Measurements from ENCODE around the gene GM2A. TPM values are rescaled to one million over a fixed set of nuclear protein-coding genes. Genes with fewer than 3 reads are reported as not detected.

The GM2A gene
- total RNA-seq, 1 experiment from 2014 or later = 133 TPM

DNA sequence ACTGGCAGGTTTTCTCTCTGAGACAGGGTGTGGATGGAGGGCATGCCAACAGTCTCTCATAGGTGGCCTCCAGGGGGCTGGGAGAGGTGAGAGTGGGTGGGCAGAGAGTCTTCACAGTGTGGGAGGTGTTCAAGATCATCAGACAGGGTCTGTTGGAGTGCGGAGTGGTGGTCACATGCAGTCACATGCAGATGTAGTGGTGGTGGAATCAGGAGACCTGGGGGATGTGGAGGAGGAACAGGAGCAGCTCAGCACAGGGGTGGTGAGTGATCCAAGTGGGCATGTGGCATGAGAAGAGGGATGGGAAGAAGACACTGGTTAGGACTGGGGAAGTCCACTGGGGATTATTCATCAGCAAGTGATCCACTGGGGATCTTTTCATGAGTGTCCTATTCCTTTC is 5.8 kb downstream of the GM2A start:
- H2AFZ ChIP-seq (ENCODE audit: low read length) = no peak overlapping the region
- no peak overlapping the region for H3K9ac ChIP-seq (ENCODE audit: low read length)
- no peak for DNase-seq
- H3K4me1 ChIP-seq (ENCODE audit: low read length) = peaks cover 45% of the 10 kb centered on the region
- H3K27ac ChIP-seq (ENCODE audit: low read length) = no peak overlapping the region
- H3K79me2 ChIP-seq (ENCODE audit: low read length) = peaks cover 80% of the 10 kb centered on the region
- H3K4me2 ChIP-seq (ENCODE audit: low read depth, low read length, poor library complexity, severe bottlenecking) = no peak overlapping the region
- no peaks in the 10 kb centered on the region for H3K27me3 ChIP-seq (ENCODE audit: low read length)
- H3K9me2 ChIP-seq (replicated peaks; ENCODE audit: insufficient read depth, low read length) = no peaks in the 10 kb centered on the region
- peaks cover 21% of the 10 kb centered on the region for H4K20me1 ChIP-seq (ENCODE audit: insufficient read depth, low read depth, low read length)
- H3K36me3 ChIP-seq (ENCODE audit: insufficient read depth, low read length) = peaks cover 29% of the 10 kb centered on the region; the same call in 1 of the 2 replicates
- H3K9me3 ChIP-seq (ENCODE audit: low read length) = no peaks in the 10 kb centered on the region
- no peak overlapping the region for H3K4me3 ChIP-seq (ENCODE audit: low read length)

DNA sequence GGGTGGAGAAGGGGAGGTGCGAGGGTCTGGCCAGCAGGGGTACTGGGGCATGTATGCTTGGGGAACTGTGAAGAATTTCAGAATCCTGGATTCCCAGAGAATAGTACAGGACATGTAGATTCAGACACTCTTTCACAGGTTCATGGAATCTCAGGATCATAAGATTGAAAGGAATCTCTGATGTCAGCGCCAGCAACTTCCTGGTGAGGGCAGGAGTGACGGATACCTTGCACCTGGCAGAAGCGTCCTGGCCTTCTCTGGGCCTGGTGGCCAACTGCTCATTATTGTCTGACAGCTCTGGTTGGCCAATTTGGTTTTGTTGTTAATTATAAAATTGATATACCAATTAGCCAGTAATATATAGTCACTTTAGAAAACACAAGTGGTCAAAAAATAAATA is 6.9 kb downstream of the GM2A start:
- Histone ChIP-seq H3K4me1 (ENCODE audit: low read length) (peaks cover 33% of the 10 kb centered on the region), H3K27me3 (ENCODE audit: low read length) (no peaks in the 10 kb centered on the region), H3K4me2 (ENCODE audit: low read depth, low read length, poor library complexity, severe bottlenecking) (no peak overlapping the region), H3K36me3 (ENCODE audit: insufficient read depth, low read length) (peaks cover 40% of the 10 kb centered on the region), H3K9me2 (replicated peaks; ENCODE audit: insufficient read depth, low read length) (no peaks in the 10 kb centered on the region), H3K4me3 (ENCODE audit: low read length) (no peak overlapping the region), H3K79me2 (ENCODE audit: low read length) (peaks cover 69% of the 10 kb centered on the region), H2AFZ (ENCODE audit: low read length) (no peak overlapping the region), H4K20me1 (ENCODE audit: insufficient read depth, low read depth, low read length) (peaks cover 22% of the 10 kb centered on the region), H3K9ac (ENCODE audit: low read length) (no peak overlapping the region), H3K9me3 (ENCODE audit: low read length) (no peaks in the 10 kb centered on the region), H3K27ac (ENCODE audit: low read length) (no peak overlapping the region)
- no peak for DNase-seq

DNA sequence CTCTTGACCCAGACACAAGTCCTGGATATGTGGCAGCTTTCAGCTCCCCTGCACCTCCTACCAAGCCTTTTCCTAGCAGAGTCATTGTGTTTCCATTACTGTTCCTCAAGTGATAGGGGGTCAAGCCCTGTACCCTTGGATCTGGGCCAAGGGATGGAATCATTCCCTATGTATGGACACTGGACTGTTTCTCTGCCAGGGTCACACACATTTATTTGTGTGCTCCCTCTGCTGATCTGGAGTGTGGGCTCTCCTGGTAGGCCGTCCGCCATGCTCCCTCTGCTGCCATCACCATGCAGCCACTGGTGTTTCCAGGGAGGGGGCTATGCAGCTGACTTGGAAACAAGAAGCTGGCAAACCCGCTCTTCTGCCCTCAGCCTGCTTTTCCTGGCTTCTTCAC is 9.5 kb downstream of the GM2A start:
- Histone ChIP-seq H3K4me3 (ENCODE audit: low read length) (no peak overlapping the region), H3K9me3 (ENCODE audit: low read length) (no peaks in the 10 kb centered on the region), H3K27ac (ENCODE audit: low read length) (no peak overlapping the region), H3K9ac (ENCODE audit: low read length) (no peak overlapping the region), H3K36me3 (ENCODE audit: insufficient read depth, low read length) (peaks cover 59% of the 10 kb centered on the region), H4K20me1 (ENCODE audit: insufficient read depth, low read depth, low read length) (peaks cover 24% of the 10 kb centered on the region), H3K79me2 (ENCODE audit: low read length) (peaks cover 43% of the 10 kb centered on the region), H3K4me2 (ENCODE audit: low read depth, low read length, poor library complexity, severe bottlenecking) (no peak overlapping the region), H3K27me3 (ENCODE audit: low read length) (no peaks in the 10 kb centered on the region), H2AFZ (ENCODE audit: low read length) (no peak overlapping the region), H3K4me1 (ENCODE audit: low read length) (peaks cover 7% of the 10 kb centered on the region), H3K9me2 (replicated peaks; ENCODE audit: insufficient read depth, low read length) (no peaks in the 10 kb centered on the region)
- no peak for DNase-seq

DNA sequence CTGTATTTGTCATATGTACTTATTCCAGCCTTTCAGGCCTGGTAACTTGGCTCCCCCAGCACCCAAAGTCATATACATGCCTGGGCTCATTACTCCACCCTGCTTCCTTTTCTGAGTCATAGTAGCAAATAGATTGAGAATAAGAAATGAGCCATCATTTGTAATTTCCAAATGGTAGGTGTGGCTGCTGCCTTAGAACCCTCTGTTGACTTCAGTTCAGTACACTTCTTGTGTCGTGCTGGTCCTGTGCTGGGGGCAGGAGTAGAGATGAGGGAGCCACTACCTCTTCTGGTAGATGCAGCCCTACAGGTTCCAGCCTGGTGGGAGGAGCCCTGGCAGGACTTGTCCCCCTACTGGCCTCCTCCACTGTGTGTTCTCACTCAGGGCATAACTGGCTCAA is 11.1 kb downstream of the GM2A start:
- Histone ChIP-seq H3K9me3 (ENCODE audit: low read length) (no peaks in the 10 kb centered on the region), H2AFZ (ENCODE audit: low read length) (no peak overlapping the region), H3K4me2 (ENCODE audit: low read depth, low read length, poor library complexity, severe bottlenecking) (no peak overlapping the region), H3K79me2 (ENCODE audit: low read length) (peaks cover 27% of the 10 kb centered on the region), H3K27me3 (ENCODE audit: low read length) (no peaks in the 10 kb centered on the region), H3K9ac (ENCODE audit: low read length) (no peak overlapping the region), H3K9me2 (replicated peaks; ENCODE audit: insufficient read depth, low read length) (no peaks in the 10 kb centered on the region), H4K20me1 (ENCODE audit: insufficient read depth, low read depth, low read length) (peaks cover 16% of the 10 kb centered on the region), H3K4me3 (ENCODE audit: low read length) (no peak overlapping the region), H3K36me3 (ENCODE audit: insufficient read depth, low read length) (peaks cover 60% of the 10 kb centered on the region), H3K27ac (ENCODE audit: low read length) (no peak overlapping the region), H3K4me1 (ENCODE audit: low read length) (no peaks in the 10 kb centered on the region)
- no peak for DNase-seq

DNA sequence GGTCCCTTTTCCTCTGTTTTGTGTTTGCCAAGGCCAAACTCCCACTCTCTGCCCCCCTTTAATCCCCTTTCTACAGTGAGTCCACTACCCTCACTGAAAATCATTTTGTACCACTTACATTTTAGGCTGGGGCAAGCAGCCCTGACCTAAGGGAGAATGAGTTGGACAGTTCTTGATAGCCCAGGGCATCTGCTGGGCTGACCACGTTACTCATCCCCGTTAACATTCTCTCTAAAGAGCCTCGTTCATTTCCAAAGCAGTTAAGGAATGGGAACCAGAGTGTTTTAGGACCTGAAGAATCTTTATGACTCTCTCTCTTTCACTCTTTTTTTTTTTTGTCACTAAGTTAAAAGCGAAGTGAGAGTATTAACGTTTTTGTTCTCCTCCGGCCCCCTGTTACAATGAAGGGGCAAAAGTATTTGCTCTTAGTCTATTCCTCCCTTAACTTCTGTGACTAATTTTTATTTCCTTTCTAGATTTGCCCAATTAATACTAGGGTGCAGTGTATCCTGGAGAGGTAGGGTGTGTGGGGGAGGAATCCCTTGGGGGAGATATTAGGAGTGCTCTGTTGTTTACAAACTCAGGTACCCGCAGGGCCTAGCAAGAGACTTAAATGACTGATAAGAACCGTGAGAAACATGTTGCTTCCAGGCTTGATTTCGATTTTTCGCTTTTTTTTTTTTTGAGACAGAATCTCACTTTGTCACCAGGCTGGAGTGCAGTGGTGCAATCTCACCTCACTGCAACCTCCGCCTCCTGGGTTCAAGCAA is 14.7 kb downstream of the GM2A start:
- Histone ChIP-seq H3K27ac (ENCODE audit: low read length) (no peak overlapping the region), H3K36me3 (ENCODE audit: insufficient read depth, low read length) (peaks cover 55% of the 10 kb centered on the region), H3K4me1 (ENCODE audit: low read length) (peaks cover 5% of the 10 kb centered on the region), H3K9me3 (ENCODE audit: low read length) (no peaks in the 10 kb centered on the region), H3K4me2 (ENCODE audit: low read depth, low read length, poor library complexity, severe bottlenecking) (no peak overlapping the region), H3K79me2 (ENCODE audit: low read length) (peaks cover 4% of the 10 kb centered on the region; the same call in 1 of the 2 replicates), H3K9me2 (replicated peaks; ENCODE audit: insufficient read depth, low read length) (no peaks in the 10 kb centered on the region), H4K20me1 (ENCODE audit: insufficient read depth, low read depth, low read length) (peaks cover 10% of the 10 kb centered on the region; the same call in 1 of the 2 replicates), H3K4me3 (ENCODE audit: low read length) (no peak overlapping the region), H2AFZ (ENCODE audit: low read length) (no peak overlapping the region), H3K27me3 (ENCODE audit: low read length) (no peaks in the 10 kb centered on the region), H3K9ac (ENCODE audit: low read length) (no peak overlapping the region)
- no peak for DNase-seq

DNA sequence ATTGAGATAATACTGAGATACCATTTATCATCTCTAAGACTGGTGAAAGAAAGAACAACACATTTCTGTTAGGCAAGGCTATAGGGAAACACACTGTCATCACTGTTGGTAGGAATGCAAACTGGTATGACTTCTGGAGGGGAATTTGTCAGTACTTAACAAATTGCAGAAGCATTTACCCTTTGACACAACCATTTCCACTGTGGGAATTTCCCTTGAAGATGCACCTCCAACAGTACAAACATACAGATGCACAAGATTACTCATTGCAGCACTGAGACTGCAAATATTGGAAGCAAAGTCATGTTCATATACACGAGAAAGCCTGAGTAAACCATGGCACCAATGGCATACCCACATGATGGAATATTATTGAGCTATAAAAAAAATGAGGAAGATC is 17.6 kb downstream of the GM2A start:
- no peaks in the 10 kb centered on the region for H3K9me3 ChIP-seq (ENCODE audit: low read length)
- no peak for DNase-seq
- H3K4me2 ChIP-seq (ENCODE audit: low read depth, low read length, poor library complexity, severe bottlenecking) = no peak overlapping the region
- H2AFZ ChIP-seq (ENCODE audit: low read length) = no peak overlapping the region
- no peak overlapping the region for H3K4me3 ChIP-seq (ENCODE audit: low read length)
- H3K4me1 ChIP-seq (ENCODE audit: low read length) = peaks cover 5% of the 10 kb centered on the region
- no peaks in the 10 kb centered on the region; the same call in 1 of the 2 replicates for H4K20me1 ChIP-seq (ENCODE audit: insufficient read depth, low read depth, low read length)
- H3K27ac ChIP-seq (ENCODE audit: low read length) = no peak overlapping the region
- no peaks in the 10 kb centered on the region for H3K79me2 ChIP-seq (ENCODE audit: low read length)
- H3K9me2 ChIP-seq (replicated peaks; ENCODE audit: insufficient read depth, low read length) = no peaks in the 10 kb centered on the region
- no peak overlapping the region for H3K9ac ChIP-seq (ENCODE audit: low read length)
- H3K36me3 ChIP-seq (ENCODE audit: insufficient read depth, low read length) = peaks cover 31% of the 10 kb centered on the region; the same call in 1 of the 2 replicates
- no peaks in the 10 kb centered on the region for H3K27me3 ChIP-seq (ENCODE audit: low read length)

DNA sequence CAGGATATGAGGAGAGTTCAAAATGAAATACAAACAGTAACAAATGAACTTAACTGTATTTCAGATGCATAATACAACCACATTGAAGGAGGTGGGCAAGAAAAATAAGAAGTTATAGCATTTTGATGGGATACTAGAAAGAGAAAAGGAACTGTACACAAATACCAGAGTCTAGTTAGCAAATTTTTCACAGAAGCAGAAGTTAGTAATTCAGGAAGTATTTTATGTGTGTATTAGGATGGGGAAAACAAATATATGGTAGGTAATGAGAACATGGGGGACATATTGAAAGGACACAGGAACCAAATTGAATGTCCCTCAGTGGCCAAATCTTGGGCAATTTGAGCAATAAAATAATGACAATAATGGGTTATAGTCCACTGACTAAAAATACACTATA is 18.4 kb downstream of the GM2A start:
- Histone ChIP-seq H2AFZ (ENCODE audit: low read length) (no peak overlapping the region), H3K36me3 (ENCODE audit: insufficient read depth, low read length) (peaks cover 27% of the 10 kb centered on the region; the same call in 1 of the 2 replicates), H3K27me3 (ENCODE audit: low read length) (no peaks in the 10 kb centered on the region), H3K9ac (ENCODE audit: low read length) (no peak overlapping the region), H3K4me2 (ENCODE audit: low read depth, low read length, poor library complexity, severe bottlenecking) (no peak overlapping the region), H3K9me2 (replicated peaks; ENCODE audit: insufficient read depth, low read length) (no peaks in the 10 kb centered on the region), H3K4me1 (ENCODE audit: low read length) (peaks cover 5% of the 10 kb centered on the region), H4K20me1 (ENCODE audit: insufficient read depth, low read depth, low read length) (no peaks in the 10 kb centered on the region), H3K9me3 (ENCODE audit: low read length) (no peaks in the 10 kb centered on the region), H3K27ac (ENCODE audit: low read length) (no peak overlapping the region), H3K79me2 (ENCODE audit: low read length) (no peaks in the 10 kb centered on the region), H3K4me3 (ENCODE audit: low read length) (no peak overlapping the region)
- no peak for DNase-seq

DNA sequence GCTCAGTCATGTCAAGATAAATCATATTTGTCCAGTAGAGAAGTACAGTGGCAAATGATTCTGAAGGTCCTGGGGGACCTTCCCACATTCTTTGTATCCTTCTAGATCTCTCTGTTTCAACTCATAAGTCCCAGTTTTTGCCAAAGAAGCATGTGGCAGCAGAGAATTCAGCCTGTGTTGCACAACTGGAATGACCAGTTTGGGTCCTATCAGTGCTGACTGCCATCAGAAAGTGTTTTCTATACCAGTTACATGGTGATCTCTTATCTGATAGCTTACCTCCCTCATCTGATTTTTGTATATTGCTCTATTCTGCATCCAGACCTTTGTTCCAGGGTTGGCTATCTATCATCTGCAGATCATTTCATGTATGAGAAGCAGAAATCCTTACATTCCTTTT is 21.7 kb downstream of the GM2A start:
- no peak overlapping the region for H3K27ac ChIP-seq (ENCODE audit: low read length)
- no peaks in the 10 kb centered on the region for H3K9me2 ChIP-seq (replicated peaks; ENCODE audit: insufficient read depth, low read length)
- no peak overlapping the region for H3K9ac ChIP-seq (ENCODE audit: low read length)
- H3K4me1 ChIP-seq (ENCODE audit: low read length) = peaks cover 5% of the 10 kb centered on the region
- H3K4me3 ChIP-seq (ENCODE audit: low read length) = no peak overlapping the region
- no peaks in the 10 kb centered on the region for H4K20me1 ChIP-seq (ENCODE audit: insufficient read depth, low read depth, low read length)
- no peaks in the 10 kb centered on the region for H3K9me3 ChIP-seq (ENCODE audit: low read length)
- no peak for DNase-seq
- H3K27me3 ChIP-seq (ENCODE audit: low read length) = no peaks in the 10 kb centered on the region
- no peak overlapping the region for H3K4me2 ChIP-seq (ENCODE audit: low read depth, low read length, poor library complexity, severe bottlenecking)
- H3K79me2 ChIP-seq (ENCODE audit: low read length) = no peaks in the 10 kb centered on the region
- H2AFZ ChIP-seq (ENCODE audit: low read length) = no peak overlapping the region
- peaks cover 12% of the 10 kb centered on the region; the same call in 1 of the 2 replicates for H3K36me3 ChIP-seq (ENCODE audit: insufficient read depth, low read length)

All from Karpas-422 (cell line).